Camera-type eye (tissue), 1 donor: ENCODE results near the gene PPFIBP1. TPM values are rescaled to one million over a fixed set of nuclear protein-coding genes. Genes with fewer than 3 reads are reported as not detected.

Experiments
- total RNA-seq: library from RNA; depleted of rRNA; stranded (reverse); fragments of >200 nt; gene quantifications from one replicate; pipeline ENCODE4 v1.2.3, GENCODE V29; 2014

Gene PPFIBP1
- 82.1 TPM for total RNA-seq

GRCh38 chr12:27523642-27524493 lies at the start of gene PPFIBP1:
TSS of gene PPFIBP1 (plus strand) at chr12:27524206. CDS start at chr12:27633397, 109,191 bp downstream.

GRCh38 chr12:27696293-27696652 lies 172.3 kb downstream of the PPFIBP1 start, which contains the start of gene REP15:
TSS of gene REP15 (plus strand) at chr12:27696447. CDS start at chr12:27696563, 116 bp downstream.

GRCh38 chr12:27710592-27711316 lies 186.7 kb downstream of the PPFIBP1 start, which contains the start of gene MRPS35:
TSS of gene MRPS35 (plus strand) at chr12:27710832. CDS start at chr12:27710844, 12 bp downstream.

Other genes starting within 250 kb of the PPFIBP1 start
- gene BMAL2, start 191.4 kb upstream of the PPFIBP1 start, total RNA-seq, result 8.5 TPM
- 1.9 TPM for gene SMCO2, start 77.5 kb upstream of the PPFIBP1 start, total RNA-seq
- 1.4 TPM for gene REP15, start 172.2 kb downstream of the PPFIBP1 start, total RNA-seq
- gene MRPS35, start 186.6 kb downstream of the PPFIBP1 start, total RNA-seq, result 59.5 TPM